ENCODE measurements around the gene GALNT6.

GALNT6 gene

DNA sequence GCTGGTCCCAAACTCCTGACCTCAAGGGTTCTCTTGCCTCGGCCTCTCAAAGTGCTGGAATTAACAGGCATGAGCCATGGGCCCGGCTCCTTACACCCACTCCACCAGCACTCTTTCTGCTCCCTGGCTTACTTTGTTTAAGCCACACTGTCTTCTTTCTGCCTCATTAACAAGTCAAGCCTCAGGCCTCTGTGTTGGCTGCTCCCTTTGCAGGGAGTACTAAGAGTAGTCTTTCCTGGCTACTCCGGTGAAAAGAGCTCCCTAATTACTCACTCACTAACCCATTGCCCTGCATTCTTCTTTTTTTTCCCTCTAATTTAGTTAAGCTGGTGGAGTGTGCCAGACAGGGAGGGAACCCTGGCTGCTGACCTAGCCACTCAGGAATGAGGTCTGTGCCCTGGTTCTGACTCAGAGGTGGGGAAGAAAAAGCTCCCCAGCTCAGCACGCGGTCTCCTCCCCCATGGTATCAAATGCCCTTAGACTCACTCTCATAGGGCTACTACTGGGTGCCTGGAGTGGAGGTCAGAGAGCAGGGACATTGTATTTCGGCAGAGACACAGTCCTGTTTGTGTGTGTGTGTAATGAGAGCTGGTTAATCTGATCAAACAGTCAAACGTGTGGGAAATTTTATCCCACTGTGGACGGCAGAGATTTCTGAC lies 19.8 kb downstream of the GALNT6 start:
- no peak overlapping the region for H3K4me3 ChIP-seq (ENCODE audit: low read depth, low read length)
- peak; percentile 96 for DNase-seq (ENCODE audit: low read depth)
- in situ Hi-C loops (cut with HindIII; ENCODE audit: low sequenced_read_pairs), result no loop called here
- TF ChIP-seq, protein P1, sequence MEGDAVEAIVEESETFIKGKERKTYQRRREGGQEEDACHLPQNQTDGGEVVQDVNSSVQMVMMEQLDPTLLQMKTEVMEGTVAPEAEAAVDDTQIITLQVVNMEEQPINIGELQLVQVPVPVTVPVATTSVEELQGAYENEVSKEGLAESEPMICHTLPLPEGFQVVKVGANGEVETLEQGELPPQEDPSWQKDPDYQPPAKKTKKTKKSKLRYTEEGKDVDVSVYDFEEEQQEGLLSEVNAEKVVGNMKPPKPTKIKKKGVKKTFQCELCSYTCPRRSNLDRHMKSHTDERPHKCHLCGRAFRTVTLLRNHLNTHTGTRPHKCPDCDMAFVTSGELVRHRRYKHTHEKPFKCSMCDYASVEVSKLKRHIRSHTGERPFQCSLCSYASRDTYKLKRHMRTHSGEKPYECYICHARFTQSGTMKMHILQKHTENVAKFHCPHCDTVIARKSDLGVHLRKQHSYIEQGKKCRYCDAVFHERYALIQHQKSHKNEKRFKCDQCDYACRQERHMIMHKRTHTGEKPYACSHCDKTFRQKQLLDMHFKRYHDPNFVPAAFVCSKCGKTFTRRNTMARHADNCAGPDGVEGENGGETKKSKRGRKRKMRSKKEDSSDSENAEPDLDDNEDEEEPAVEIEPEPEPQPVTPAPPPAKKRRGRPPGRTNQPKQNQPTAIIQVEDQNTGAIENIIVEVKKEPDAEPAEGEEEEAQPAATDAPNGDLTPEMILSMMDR (IDR thresholded peaks at IDR 0.05; ENCODE audit: low read depth, low read length, missing control alignments), result no peak

DNA sequence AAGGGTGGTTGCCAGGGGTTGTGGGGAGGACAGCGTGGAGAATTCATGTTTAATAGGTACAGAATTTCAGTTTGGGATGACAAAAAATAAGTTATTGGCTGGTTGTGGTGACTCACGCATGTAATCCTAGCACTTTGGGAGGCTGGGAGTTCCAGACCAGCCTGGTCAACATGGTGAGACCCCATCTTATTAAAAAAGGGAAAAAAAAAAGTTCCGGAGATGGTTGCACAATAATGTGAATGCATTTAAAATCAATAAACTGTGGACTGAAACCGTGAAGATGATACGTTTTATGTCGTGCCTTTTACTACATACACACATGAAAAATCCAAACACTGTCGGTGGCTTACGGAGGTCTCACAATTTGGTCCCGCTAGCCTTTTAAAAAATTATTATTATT lies 20.5 kb downstream of the GALNT6 start:
- in situ Hi-C loops (cut with HindIII; ENCODE audit: low sequenced_read_pairs), result no loop called here
- TF ChIP-seq, protein P1 (IDR thresholded peaks at IDR 0.05; ENCODE audit: low read depth, low read length, missing control alignments), result no peak
- no peak overlapping the region for H3K4me3 ChIP-seq (ENCODE audit: low read depth, low read length)
- no peak for DNase-seq (ENCODE audit: low read depth)

DNA sequence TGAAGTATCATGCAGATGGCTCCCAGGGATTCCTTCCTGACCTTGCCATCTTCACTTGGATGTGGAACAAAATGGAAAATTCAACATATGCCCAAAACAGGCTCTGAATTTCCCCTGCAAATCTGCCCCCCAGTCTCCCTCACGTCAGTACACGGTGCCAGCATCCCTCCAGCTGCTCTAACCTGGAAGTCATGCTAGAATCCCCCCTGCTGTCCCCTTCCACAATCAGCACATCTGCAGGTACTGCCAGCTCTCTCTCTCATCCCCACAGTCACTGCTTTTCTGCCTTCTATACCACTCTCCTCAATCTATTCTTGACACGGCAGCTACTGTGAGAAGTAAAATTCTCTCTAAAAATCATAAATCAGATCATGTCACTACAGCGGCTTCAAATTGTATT lies 21.6 kb downstream of the GALNT6 start:
- no peak for DNase-seq (ENCODE audit: low read depth)
- H3K4me3 ChIP-seq (ENCODE audit: low read depth, low read length), result no peak overlapping the region
- TF ChIP-seq, protein P1 (IDR thresholded peaks at IDR 0.05; ENCODE audit: low read depth, low read length, missing control alignments), result no peak
- in situ Hi-C loops (cut with HindIII; ENCODE audit: low sequenced_read_pairs), result no loop called here

DNA sequence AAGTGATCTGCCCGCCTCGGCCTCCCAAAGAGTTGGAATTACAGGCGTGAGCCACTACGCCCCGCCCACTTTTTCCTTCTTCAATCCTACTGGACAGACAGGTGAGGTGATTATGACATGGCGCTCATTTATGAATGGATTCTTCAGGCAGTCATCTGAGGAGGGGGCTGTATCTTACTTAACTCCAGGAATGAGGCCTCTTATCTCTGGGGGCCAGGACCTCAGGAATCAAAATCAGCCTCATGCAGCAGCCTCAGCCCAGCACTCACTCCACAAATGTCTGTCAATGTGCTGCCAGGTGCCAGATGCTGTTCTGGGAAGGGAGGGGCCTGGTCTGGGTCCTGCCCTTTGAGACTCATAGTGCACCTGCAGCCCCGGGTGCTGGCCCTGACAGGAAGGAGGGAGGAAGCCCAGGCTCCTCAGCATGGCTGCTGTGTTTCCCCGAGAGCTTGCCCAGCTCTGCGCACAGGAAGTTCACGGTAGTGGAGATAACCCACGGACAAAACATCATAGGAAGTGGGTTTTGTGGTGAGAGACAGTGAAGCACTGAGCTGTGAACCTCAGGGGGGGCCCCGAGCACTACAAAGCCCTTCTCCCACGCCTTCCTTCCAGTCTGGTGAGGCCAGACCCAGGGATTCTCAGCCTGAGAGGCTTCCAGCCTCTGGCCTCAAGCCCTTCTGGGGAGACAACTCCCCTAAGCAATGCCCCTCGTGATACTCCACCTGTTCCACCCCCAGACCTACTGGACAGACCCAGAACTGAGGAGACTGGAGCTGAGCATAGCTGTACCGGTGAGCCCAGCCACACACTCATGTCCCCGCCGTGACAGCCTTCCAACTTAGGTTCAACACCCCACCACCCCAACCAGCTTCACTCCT lies 22.3 kb downstream of the GALNT6 start:
- H3K4me3 ChIP-seq (ENCODE audit: low read depth, low read length), result no peak overlapping the region
- TF ChIP-seq, protein P1 (IDR thresholded peaks at IDR 0.05; ENCODE audit: low read depth, low read length, missing control alignments), result no peak
- in situ Hi-C loops (cut with HindIII; ENCODE audit: low sequenced_read_pairs), result no loop called here
- DNase-seq (ENCODE audit: low read depth), result peak; percentile 20

DNA sequence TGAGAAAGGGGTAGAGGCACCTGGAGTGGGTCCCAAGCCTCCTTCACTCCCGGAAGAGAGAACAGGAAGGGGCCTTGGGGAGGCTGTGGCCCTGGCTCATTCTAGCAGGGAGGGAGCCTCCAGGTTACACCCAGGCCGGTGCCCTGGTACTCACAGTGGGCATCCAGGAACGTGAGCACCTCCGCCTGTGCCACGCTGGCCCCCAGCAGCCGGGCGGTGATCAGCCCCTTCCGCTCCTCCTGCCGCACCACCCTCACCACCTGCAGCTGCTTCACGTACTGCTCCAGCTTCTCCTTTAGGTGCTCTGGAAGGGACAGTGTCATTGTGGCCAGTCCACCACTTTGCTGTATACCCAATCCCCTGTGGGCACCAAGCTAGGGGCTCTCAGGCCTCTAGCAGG lies 25.9 kb downstream of the GALNT6 start:
- in situ Hi-C loops (cut with HindIII; ENCODE audit: low sequenced_read_pairs), result no loop called here
- no peak overlapping the region for H3K4me3 ChIP-seq (ENCODE audit: low read depth, low read length)
- no peak for DNase-seq (ENCODE audit: low read depth)
- TF ChIP-seq, protein P1 (IDR thresholded peaks at IDR 0.05; ENCODE audit: low read depth, low read length, missing control alignments), result no peak

DNA sequence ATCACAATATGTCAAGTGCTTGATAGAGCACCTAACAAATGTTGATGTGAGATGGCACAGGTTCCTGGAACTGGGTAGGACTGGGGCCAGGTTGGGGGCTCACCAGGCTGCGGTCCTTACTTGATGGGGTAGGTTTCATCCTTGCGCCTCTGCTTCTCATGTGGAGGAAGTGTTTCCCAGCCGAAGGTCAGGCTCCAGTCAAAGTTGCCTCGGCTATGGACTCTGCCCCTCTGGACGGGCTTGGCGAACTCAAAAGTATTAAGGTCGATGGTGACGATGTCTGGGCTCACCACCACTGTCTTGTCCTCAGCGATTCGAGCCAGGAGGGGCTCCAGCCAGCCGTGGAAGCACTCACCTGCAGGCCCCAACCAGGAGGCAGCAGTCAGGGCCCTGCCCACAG lies 27.2 kb downstream of the GALNT6 start:
- H3K4me3 ChIP-seq (ENCODE audit: low read depth, low read length), result no peak overlapping the region
- DNase-seq (ENCODE audit: low read depth), result no peak
- in situ Hi-C loops (cut with HindIII; ENCODE audit: low sequenced_read_pairs), result no loop called here
- TF ChIP-seq, protein P1 (IDR thresholded peaks at IDR 0.05; ENCODE audit: low read depth, low read length, missing control alignments), result no peak

Measured in astrocyte of the cerebellum (primary cell).